ENCODE measurements around the gene PRSS8.
"Not testable (repeated sequence)": the region's sequence is repeated elsewhere in the genome, so short reads cannot be mapped to it uniquely, and the experiment has no call there.

PRSS8 gene

DNA sequence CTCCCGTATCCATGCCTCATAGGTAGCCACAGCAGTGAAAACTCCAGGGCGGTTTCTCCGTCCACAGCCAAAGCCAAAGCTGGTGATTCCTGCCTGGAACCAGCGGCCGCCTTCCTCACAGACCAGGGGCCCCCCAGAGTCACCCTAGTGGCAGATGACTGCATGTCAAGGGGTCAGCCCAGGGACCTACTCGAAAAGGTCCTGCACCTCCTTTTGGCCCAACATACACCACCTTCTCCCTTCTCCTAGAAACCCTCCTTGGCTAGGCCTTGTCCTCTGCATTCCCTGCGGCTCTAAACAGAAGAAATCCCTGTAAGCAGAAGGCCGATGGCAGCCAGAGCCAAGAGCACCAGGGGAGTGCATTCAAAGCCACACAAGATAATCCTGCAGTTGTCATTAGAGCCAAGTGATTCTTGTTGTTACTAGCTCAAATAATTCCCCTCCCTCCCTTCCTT is 8.2 kb upstream of the PRSS8 start:
- DNase-seq: no peak

GRCh38 chr16:31143011-31143693 is 7.6 kb upstream of the PRSS8 start:
- no peak for DNase-seq

- peak; percentile 82 for DNase-seq
Observed at GRCh38 chr16:31142109-31143010, 6.8 kb upstream of the PRSS8 start.

DNA sequence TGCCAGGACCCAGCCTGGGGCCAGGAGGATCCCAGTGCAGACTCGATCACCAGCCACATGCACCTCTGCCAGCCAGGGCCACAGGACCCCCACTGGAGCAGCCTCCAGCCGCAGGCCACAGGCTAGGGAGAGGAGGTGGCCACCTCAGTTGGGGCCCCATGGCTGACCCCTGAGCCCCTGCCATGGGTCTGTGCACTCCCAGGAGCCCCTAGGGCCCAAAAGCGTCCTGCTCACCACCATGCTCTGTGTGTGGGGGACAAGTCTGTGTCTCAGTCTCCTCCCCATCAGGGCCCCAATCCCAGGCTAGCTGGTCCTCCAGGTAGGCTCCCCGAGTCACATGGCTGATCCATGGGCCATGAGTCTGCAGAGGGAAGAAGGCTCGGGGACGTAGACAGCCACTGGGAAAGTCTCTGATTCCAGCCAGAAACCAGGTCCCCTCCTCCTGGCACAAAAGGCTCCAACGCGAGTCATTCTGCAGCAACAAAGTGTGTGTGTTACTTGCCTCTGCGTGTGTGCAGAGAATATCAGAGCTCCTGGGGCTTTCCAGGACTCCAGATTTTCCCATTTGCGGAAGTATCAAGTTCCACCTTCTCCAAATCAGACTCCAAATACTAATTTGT is 6.1 kb upstream of the PRSS8 start:
- DNase-seq: no peak

DNA sequence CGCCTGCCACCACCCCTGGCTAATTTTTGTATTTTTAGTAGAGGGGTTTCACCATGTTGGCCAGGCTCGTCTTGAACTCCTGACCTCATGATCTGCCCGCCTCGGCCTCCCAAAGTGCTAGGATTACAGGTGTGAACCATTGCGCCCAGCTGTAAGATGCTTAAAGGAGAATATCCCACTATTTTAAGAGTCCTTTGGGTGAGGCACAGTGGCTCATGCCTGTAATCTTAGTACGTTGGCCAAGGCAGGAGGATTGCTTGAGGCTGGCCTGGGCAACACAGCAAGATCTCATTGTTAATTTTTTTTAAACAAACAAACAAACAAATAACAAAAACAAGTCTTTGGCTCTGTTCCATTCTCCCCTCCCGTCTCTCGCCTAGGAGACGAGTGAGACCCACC is 5.5 kb upstream of the PRSS8 start:
- DNase-seq: not testable (repeated sequence)

DNA sequence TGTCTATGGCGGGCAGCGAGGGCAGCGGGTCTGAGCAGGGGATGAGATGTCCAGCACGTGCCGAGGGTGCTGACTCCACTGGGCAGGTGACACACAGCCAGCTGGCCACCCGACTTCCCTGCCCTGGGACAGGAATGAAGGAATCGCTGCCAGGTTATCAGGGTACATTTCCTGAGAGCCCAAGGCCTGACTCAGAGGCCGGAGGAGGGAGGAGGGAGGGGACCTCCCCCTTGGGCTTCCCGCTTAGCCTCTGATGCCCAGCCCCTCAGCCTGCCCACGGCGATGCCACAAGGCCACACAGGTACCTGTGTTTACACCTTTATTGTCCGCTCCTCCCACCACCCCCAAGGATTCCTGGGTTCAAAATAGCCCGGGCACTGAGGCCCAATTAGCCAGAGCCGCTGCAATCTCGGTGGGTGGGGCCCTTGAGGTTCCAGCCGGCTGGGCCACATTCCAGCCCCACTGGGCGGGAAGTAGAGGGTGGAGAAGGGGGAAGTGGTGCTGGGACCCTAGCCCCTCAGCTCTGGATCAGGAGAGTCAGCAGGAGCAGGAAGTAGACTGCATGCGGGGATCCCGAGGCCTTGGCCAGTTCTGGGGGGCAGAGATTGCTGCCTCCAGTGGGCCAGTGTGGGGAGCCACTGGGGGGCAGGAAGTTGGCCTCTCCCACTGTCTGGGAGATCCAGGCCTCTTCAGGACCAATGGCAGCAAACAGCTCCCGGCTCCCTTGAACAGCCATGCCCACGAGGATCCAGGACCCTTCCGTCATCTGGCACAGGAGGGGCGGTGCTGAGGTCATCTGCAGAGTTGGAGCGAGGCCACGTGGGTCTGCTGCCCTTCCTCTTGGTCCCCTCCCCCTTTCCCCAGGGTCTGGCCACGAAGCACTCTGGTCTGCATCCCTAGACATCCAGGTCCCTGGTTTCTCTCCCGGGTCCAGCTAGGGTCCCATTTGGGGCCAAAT is 3.4 kb upstream of the PRSS8 start:
- no peak for DNase-seq

GRCh38 chr16:31136822-31137499 is 1.4 kb upstream of the PRSS8 start:
- DNase-seq: not testable (repeated sequence)

GRCh38 chr16:31136287-31136662 is 748 bp upstream of the PRSS8 start:
- DNase-seq: no peak

GRCh38 chr16:31134625-31135534 is 647 bp downstream of the PRSS8 start:
- DNase-seq: no peak

DNA sequence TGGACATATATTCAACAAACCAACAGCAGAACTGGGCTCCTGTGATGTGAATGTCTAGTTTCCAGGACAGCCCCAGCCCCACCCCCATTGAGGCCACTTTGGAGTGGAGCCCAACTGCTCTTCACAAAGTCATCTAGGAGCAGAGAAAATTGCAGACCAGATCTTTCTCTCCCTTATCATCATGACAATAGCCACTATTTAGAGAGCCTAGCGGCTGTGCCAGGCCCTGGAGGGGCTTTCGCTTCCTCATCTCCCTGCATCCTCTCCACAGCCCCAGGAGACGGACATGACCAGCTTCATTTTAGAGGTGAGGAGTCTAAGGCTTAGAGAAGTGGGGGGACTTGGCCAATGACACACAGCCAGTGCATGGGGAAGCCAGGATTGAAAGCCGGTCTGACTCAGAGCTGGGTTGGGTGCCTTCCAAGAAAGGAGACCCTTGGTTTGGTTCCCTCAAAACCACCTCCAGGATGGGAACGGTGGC is 1.4 kb downstream of the PRSS8 start:
- DNase-seq: no peak

- no peak for DNase-seq
Observed at GRCh38 chr16:31133046-31133501, 2.5 kb downstream of the PRSS8 start.

- no peak for DNase-seq
Observed at GRCh38 chr16:31132303-31132979, 3.1 kb downstream of the PRSS8 start.

DNA sequence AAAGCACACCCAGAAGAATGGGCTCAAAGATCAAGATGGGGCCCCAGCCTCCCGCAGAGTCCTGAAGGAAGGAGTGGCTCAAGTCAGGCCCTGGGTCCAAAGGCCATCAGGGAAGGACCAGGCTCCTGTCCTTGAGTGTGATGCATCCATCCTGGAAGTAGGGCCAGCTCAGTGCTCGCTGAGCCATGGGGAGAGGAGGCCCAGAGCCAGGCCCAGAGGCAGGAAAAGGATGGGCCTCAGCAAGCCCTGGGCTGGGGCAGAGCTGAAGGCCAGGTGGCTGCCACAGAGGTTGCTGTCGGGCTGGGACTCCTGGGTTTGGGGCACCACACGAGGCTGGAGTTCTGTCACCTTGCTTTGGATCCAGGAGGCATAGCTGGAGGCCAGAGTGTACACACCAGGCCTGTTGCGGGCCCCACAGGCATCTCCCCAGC is 3.7 kb downstream of the PRSS8 start:
- DNase-seq: no peak

GRCh38 chr16:31131416-31131815 is 4.1 kb downstream of the PRSS8 start:
- no peak for DNase-seq

DNA sequence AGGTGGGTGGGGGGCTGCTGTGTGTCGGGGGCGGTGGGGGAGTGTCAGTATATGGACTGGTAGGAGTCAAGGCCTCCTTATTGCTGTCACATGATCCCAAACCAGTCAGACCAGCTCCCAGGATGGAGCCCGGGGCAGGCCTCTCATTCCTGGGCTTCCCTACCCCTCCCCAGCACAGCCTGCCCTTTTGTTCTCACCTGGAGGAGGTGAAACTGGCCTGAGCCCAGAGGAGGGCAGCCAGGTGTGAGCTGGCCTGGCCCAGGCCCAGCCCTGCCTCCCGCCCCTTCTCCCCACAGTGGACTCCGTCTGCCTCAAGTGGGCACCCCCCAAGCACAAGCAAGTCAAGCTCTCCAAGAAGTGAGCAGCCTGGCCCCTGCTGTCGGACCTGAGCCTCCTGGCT is 4.6 kb downstream of the PRSS8 start:
- no peak for DNase-seq

DNA sequence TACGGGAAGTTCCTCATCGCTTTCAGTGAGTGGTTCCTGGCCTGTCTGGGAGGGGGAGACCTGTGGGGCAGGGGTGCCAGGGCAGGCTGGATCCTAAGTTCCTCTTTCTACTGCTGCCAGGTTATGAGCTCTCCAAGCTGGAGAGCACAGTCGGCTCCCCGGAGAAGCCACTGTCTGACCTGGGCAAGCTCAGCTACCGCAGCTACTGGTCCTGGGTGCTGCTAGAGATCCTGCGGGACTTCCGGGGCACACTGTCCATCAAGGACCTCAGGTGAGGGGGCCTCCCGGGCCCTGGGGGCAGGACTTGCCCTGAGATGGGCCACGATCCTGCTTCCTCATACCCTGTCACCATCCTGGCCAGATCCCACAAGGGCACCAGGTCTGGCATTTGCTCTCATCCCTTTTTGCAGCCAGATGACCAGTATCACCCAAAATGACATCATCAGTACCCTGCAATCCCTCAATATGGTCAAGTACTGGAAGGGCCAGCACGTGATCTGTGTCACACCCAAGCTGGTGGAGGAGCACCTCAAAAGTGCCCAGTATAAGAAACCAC is 5.1 kb downstream of the PRSS8 start:
- DNase-seq: no peak

DNA sequence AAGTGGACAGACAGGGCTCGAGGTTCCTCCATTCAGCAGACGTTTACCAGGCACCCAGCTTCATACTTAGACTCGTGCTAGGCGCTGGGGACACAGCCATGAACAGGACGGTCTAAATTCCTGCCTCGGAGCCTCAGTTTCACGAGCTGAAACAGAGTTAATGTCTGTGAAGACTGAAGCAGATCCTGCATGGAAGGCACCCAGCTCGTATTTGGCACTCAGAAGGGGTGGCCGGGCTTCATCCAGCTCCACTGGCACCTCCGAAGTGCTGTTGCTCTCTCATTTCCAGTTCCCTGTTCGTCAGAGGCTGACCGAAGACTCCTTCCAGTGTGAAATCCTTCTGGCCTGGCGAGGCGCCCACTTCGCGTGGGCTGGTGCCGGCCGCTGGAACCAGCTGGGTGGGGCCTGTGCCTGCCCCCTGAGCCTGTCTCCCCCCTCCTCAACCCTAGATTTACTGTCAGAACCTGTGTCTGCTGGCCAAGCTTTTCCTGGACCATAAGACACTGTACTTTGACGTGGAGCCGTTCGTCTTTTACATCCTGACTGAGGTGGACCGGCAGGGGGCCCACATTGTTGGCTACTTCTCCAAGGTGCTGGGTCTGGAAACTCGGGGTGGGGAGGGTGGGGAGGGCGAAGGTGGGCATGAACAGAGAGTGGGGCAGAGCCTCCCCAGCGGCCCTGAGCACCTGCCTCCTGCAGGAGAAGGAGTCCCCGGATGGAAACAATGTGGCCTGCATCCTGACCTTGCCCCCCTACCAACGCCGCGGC is 5.8 kb downstream of the PRSS8 start:
- DNase-seq: no peak

- no peak for DNase-seq
Observed at GRCh38 chr16:31128711-31129567, 6.6 kb downstream of the PRSS8 start.
